Stomach (tissue), 4 donors: ENCODE data around the gene MYF6.

ENCODE experiments used
- EP300 ChIP-seq: sonication (generic); formaldehyde crosslinking; IDR thresholded peaks from one replicate; pipeline ENCODE4 v1.6.1; 2017; ENCODE audit warnings: antibody characterized with exemption
- POLR2A ChIP-seq, 4 donors: fragments of 450-650 bp; IDR thresholded peaks; one replicate each; pipeline ENCODE4 v1.6.1; 2016; ENCODE audit warnings: antibody characterized with exemption in 4 of 4, control low read depth in 2 of 4, mild to moderate bottlenecking in 1 of 4, moderate library complexity in 1 of 4
- POLR2AphosphoS5 ChIP-seq, 3 donors: sonication (generic); formaldehyde crosslinking; IDR thresholded peaks; one replicate each; pipeline ENCODE4 v1.6.1; 2016; ENCODE audit warnings: antibody characterized with exemption in 3 of 3
- TF ChIP-seq, protein P1 (sequence below), 7 experiments: fragments of 450-650 bp in 4 of 7; fragments of 200-600 bp in 3 of 7; sonication (generic) in 3 of 7; IDR thresholded peaks; one replicate each; pipeline ENCODE4 v1.5.1; 2016 to 2019; ENCODE audit warnings: antibody characterized with exemption in 7 of 7, control low read depth in 2 of 7, mild to moderate bottlenecking in 1 of 7

DNA sequence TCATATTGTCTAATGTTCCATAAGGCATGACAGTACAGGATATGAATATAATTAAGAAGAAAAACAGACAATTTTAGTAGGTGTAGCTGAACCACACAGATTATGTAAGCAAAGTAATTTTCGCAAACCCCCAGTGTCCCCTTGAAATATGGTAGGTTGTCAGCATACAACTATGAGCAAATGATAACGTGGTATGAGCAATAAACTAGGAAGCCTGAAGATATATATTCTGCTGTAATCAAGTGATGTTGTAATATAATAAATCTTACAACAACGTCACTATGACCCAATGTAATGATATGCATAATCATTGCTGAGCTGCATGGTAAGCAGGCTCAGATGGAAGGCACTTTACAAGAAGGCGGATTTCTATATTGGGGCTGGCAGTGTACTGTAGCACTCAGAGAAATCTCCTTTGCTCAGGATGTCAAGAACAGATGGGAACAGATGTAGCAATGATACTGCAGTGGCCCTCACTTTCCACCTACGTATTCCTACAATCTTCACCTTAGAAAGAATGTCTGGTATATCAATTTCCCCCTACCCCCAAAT lies 47.8 kb upstream of the MYF6 start:
- TF ChIP-seq, protein P1, sequence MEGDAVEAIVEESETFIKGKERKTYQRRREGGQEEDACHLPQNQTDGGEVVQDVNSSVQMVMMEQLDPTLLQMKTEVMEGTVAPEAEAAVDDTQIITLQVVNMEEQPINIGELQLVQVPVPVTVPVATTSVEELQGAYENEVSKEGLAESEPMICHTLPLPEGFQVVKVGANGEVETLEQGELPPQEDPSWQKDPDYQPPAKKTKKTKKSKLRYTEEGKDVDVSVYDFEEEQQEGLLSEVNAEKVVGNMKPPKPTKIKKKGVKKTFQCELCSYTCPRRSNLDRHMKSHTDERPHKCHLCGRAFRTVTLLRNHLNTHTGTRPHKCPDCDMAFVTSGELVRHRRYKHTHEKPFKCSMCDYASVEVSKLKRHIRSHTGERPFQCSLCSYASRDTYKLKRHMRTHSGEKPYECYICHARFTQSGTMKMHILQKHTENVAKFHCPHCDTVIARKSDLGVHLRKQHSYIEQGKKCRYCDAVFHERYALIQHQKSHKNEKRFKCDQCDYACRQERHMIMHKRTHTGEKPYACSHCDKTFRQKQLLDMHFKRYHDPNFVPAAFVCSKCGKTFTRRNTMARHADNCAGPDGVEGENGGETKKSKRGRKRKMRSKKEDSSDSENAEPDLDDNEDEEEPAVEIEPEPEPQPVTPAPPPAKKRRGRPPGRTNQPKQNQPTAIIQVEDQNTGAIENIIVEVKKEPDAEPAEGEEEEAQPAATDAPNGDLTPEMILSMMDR (IDR thresholded peaks at IDR 0.05): no peak
- no peak for TF ChIP-seq EP300
- TF ChIP-seq POLR2A (IDR thresholded peaks at IDR 0.05): no peak
- TF ChIP-seq POLR2AphosphoS5 (IDR thresholded peaks at IDR 0.05): no peak
